Measurements from ENCODE around the gene PHACTR4. TPM values are rescaled to one million over a fixed set of nuclear protein-coding genes. Genes with fewer than 3 reads are reported as not detected.

The PHACTR4 gene
- total and polyA plus RNA-seq, 9 of the 15 experiments (the other 6 are each of a cell fraction or from before 2014, with no cell fraction given), result 6.4 to 43.6 (median 14.2) TPM

DNA sequence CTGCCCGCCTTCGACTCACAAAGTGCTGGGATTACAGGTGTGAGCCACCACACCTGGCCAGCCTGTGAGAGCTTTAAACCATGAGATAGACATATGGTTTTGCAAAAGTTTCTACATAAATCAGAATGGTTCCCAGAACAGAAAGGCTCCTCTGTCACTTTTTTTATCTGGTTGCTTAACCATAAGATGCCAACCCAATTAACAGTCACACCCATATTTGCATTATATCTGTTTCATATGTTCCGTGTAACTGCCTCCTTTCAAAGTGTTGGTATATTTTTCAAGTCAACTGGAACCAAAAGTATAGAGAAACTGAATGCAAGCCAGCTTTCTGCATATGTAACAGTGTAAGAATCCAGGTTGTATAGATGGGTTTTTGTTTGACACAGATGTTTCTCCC is 112.6 kb downstream of the PHACTR4 start:
- DNase-seq (ENCODE audit: extremely low read depth in 1 of 4, low spot score in 3 of 4) (no peak), FAIRE-seq (peak; percentile 6), ATAC-seq (no peak)
- in situ Hi-C loops (cut with MboI) (no loop called here), intact Hi-C loops (cut with micrococcal nuclease) (no loop called here)
- Histone ChIP-seq H3K27ac (ENCODE audit: extremely low read depth, low read depth, low read length) (no peak overlapping the region), H3K9me3 (replicated peaks; ENCODE audit: control insufficient read depth, insufficient read depth, low read depth, low read length) (no peaks in the 10 kb centered on the region), H3K9me1 (ENCODE audit: control insufficient read depth, insufficient read depth, low read length) (no peaks in the 10 kb centered on the region), H3K4me1 (replicated peaks in 1 of 2; ENCODE audit: control insufficient read depth in 2 of 2, insufficient read depth in 2 of 2, low read length in 2 of 2) (no peaks in the 10 kb centered on the region), H3K27me3 (ENCODE audit: control insufficient read depth in 2 of 2, insufficient read depth in 2 of 2, low read length in 2 of 2) (no peaks in the 10 kb centered on the region), H3K4me3 (no peak overlapping the region), H3K36me3 (ENCODE audit: control insufficient read depth, insufficient read depth, low read length) (peaks cover 65% of the 10 kb centered on the region), H3K4me2 (ENCODE audit: insufficient read depth, low read length) (no peak overlapping the region), H4K20me1 (replicated peaks; ENCODE audit: control insufficient read depth, insufficient read depth, low read length) (no peaks in the 10 kb centered on the region), H3K9ac (ENCODE audit: insufficient read depth in 1 of 2, low read depth in 2 of 2, low read length in 2 of 2) (no peak overlapping the region), H3K79me2 (ENCODE audit: control insufficient read depth, insufficient read depth, low read length) (no peaks in the 10 kb centered on the region), H2AFZ (ENCODE audit: low read depth, low read length) (no peak overlapping the region)
- ChIA-PET CTCF (ENCODE audit: low intra/inter-chr PET ratio) (no interaction called here), POLR2A (interaction anchor here (1.2 to 1.3 kb wide), 4 partner anchors 11 to 153 kb away, joined by 3 to 7 read pairs (median 4); partner anchors contain the start of genes MED18 and RCC1)
- TF ChIP-seq BMI1 (IDR thresholded peaks at IDR 0.05; ENCODE audit: low read length) (no peak), C11orf30 (IDR thresholded peaks at IDR 0.05; ENCODE audit: low read depth) (no peak), MECOM (CRISPR knock-in tag; IDR thresholded peaks at IDR 0.05) (no peak), MEIS2 (IDR thresholded peaks at IDR 0.05; ENCODE audit: partially characterized antibody) (no peak), ZNF785 (CRISPR knock-in tag; IDR thresholded peaks at IDR 0.05) (no peak), NR4A1 (CRISPR knock-in tag; IDR thresholded peaks at IDR 0.05) (no peak), NR4A1 (tag; IDR thresholded peaks at IDR 0.05) (no peak), RBM25 (IDR thresholded peaks at IDR 0.05; ENCODE audit: low read depth, low read length, severe bottlenecking) (no peak), NCOR1 (IDR thresholded peaks at IDR 0.05) (no peak)
- BruUV-seq (replicated peaks), result no TSS peak
- 91% methylated on average over 3 of the region's 3 CpGs for WGBS (ENCODE audit: insufficient coverage, low coverage, missing lambda C conversion rate)

Data from K562 (cell line).